B cell (primary cell): ENCODE data around the gene PTGDR. TPM values are rescaled to one million over a fixed set of nuclear protein-coding genes. Genes with fewer than 3 reads are reported as not detected.

ENCODE experiments used
- ATAC-seq: fragments of 200-7000 bp; cut with Tn5 transposase; one replicate; pipeline ENCODE4 v1.10.0; 2021; ENCODE audit warnings: low read depth, mild to moderate bottlenecking, moderate number of reproducible peaks, moderate library complexity
- CTCF ChIA-PET: fragments of 350-600 bp; sonication (Branson Sonifier 250); formaldehyde crosslinking; loops from one replicate; lab custom pipeline; 2021; ENCODE audit warnings: antibody characterized with exemption, inconsistent platforms; lab: Charles Lee
- POLR2A ChIA-PET: fragments of 350-600 bp; sonication (Branson Sonifier 250); formaldehyde crosslinking; loops from one replicate; lab custom pipeline; 2021; ENCODE audit warnings: antibody characterized with exemption; lab: Charles Lee
- DNase-seq: peaks from one replicate; pipeline ENCODE4 v3.0.0; 2013
- H2AFZ ChIP-seq: 2 replicates; pipeline ENCODE4 v1.6.1; 2012; ENCODE audit warnings: mild to moderate bottlenecking, low read depth, low read length; ENCODE audit not compliant: insufficient read depth, poor library complexity, severe bottlenecking
- H3K27ac ChIP-seq, 2 donors: 1 replicate in 1 of 2; 2 replicates in 1 of 2; pipeline ENCODE4 v1.5.1; 2012 to 2013; ENCODE audit warnings: low read length in 2 of 2, mild to moderate bottlenecking in 2 of 2, moderate library complexity in 1 of 2
- H3K27me3 ChIP-seq, 4 experiments: fragments of 200-600 bp in 1 of 4; sonication (generic) in 1 of 4; replicated peaks in 1 of 4; 1 replicate in 2 of 4; 2 replicates in 2 of 4; pipeline versions ENCODE4 v1.6.1 to v1.7.0; 2013 to 2016; ENCODE audit warnings: low read length in 3 of 4, mild to moderate bottlenecking in 2 of 4, mixed read lengths in 1 of 4, moderate library complexity in 1 of 4; ENCODE audit not compliant: insufficient read depth in 4 of 4, control insufficient read depth in 3 of 4; ENCODE audit errors: control extremely low read depth in 1 of 4
- H3K36me3 ChIP-seq, 2 experiments: replicated peaks in 1 of 2; 1 replicate in 1 of 2; 2 replicates in 1 of 2; pipeline versions ENCODE4 v1.6.1 to v1.7.1; 2013; ENCODE audit warnings: low read length in 1 of 2; ENCODE audit not compliant: insufficient read depth in 2 of 2, control insufficient read depth in 1 of 2; ENCODE audit errors: control extremely low read depth in 1 of 2, extremely low read depth in 1 of 2
- H3K4me1 ChIP-seq, 2 donors: fragments of 200-600 bp in 1 of 2; sonication (generic) in 1 of 2; 1 replicate in 1 of 2; 2 replicates in 1 of 2; pipeline versions ENCODE4 v1.5.1 to v1.6.1; 2013 to 2017; ENCODE audit warnings: low read length in 2 of 2; ENCODE audit not compliant: control insufficient read depth in 2 of 2, insufficient read depth in 2 of 2
- H3K4me2 ChIP-seq: replicated peaks from 2 replicates; pipeline ENCODE3; 2012; ENCODE audit warnings: mild to moderate bottlenecking, low read depth, low read length; ENCODE audit not compliant: poor library complexity, severe bottlenecking
- H3K4me3 ChIP-seq, 5 experiments: fragments of 200-600 bp in 1 of 5; sonication (generic) in 1 of 5; 1 replicate in 3 of 5; 2 replicates in 2 of 5; pipeline versions ENCODE4 v1.5.1 to v1.7.0; 2011 to 2016; ENCODE audit warnings: low read length in 4 of 5, mild to moderate bottlenecking in 4 of 5, low read depth in 2 of 5, control low read depth in 1 of 5, moderate library complexity in 1 of 5; ENCODE audit not compliant: insufficient read depth in 1 of 5; ENCODE audit errors: control extremely low read depth in 1 of 5, extremely low read depth in 1 of 5
- H3K79me2 ChIP-seq: fragments of 200-600 bp; sonication (generic); one replicate; pipeline ENCODE4 v1.6.0; 2016; ENCODE audit warnings: low read length; ENCODE audit not compliant: control insufficient read depth, insufficient read depth
- H3K9ac ChIP-seq: fragments of 200-600 bp; sonication (generic); 2 replicates; pipeline ENCODE4 v1.6.1; 2017; ENCODE audit warnings: mild to moderate bottlenecking, low read length, moderate library complexity
- H3K9me3 ChIP-seq, 3 donors: one replicate each; pipeline versions ENCODE4 v1.6.1 to v1.7.1; 2013; ENCODE audit warnings: low read length in 2 of 3; ENCODE audit not compliant: control insufficient read depth in 2 of 3, insufficient read depth in 1 of 3; ENCODE audit errors: control extremely low read depth in 1 of 3
- H4K20me1 ChIP-seq: 2 replicates; pipeline ENCODE4 v1.6.0; 2012; ENCODE audit warnings: mild to moderate bottlenecking, low read length; ENCODE audit not compliant: insufficient read depth, control insufficient read depth, poor library complexity, severe bottlenecking
- H3K27ac Mint-ChIP-seq: one replicate; pipeline ENCODE4 v1.8.0; 2021; ENCODE audit warnings: mixed read lengths
- H3K27me3 Mint-ChIP-seq: one replicate; pipeline ENCODE4 v1.8.0; 2021; ENCODE audit warnings: mixed read lengths
- H3K4me1 Mint-ChIP-seq: one replicate; pipeline ENCODE4 v1.8.0; 2021; ENCODE audit warnings: mixed read lengths
- H3K4me3 Mint-ChIP-seq: one replicate; pipeline ENCODE4 v1.8.0; 2021; ENCODE audit warnings: mixed read lengths
- H3K9me3 Mint-ChIP-seq: one replicate; pipeline ENCODE4 v1.8.0; 2022; ENCODE audit warnings: mixed read lengths; ENCODE audit not compliant: insufficient read depth
- CTCF ChIP-seq: fragments of 200-600 bp; IDR thresholded peaks from one replicate; pipeline ENCODE4 v1.8.0; 2022; ENCODE audit warnings: antibody characterized with exemption, mild to moderate bottlenecking
- EZH2 ChIP-seq: IDR thresholded peaks from 2 replicates; pipeline ENCODE4 v1.6.1; 2012; ENCODE audit warnings: borderline replicate concordance, low read depth, mild to moderate bottlenecking, moderate library complexity, low read length; ENCODE audit not compliant: insufficient read depth, poor library complexity, severe bottlenecking
- WGBS: methylation state at CpG from one replicate; pipeline ENCODE4 v1.1.5; 2013; ENCODE audit warnings: missing lambda C conversion rate; ENCODE audit not compliant: insufficient coverage; 5-methylcytosine and 5-hydroxymethylcytosine counted together
- intact Hi-C: fragments of 100-400 bp; cut with micrococcal nuclease; formaldehyde crosslinking; loops from one replicate; pipeline ENCODE4 v1.10.0; 2022
- polyA plus RNA-seq: library from polyadenylated mRNA; depleted of rRNA; stranded (reverse); fragments of >200 nt; gene quantifications from 2 replicates; pipeline ENCODE4 v1.2.3, GENCODE V29; 2012
- total RNA-seq, 2 donors: library from RNA; stranded (reverse); fragments of 120-200 nt in 1 of 2; gene quantifications; 1 replicate in 1 of 2; 2 replicates in 1 of 2; pipeline versions ENCODE4 v1.2.3 to v1.2.4, GENCODE V29; 2013 to 2022

PTGDR gene
- total and polyA plus RNA-seq, 2 donors (not counting 1 experiment from before 2014, with no cell fraction given) = 0.04 TPM; not detected in 1

- ChIA-PET POLR2A (no interaction called here), CTCF (no interaction called here)
- H3K27me3 ChIP-seq = peaks cover 0 to 32% (median 14%) of the 10 kb centered on the region in 4 experiments
- no peak overlapping the region for H3K9ac ChIP-seq
- DNase-seq (no peak), ATAC-seq (no peak)
- H3K79me2 ChIP-seq = no peaks in the 10 kb centered on the region
- intact Hi-C loops = no loop called here
- no peak overlapping the region for H3K4me3 ChIP-seq
- H3K27me3 Mint-ChIP-seq = peaks cover 33% of the 10 kb centered on the region
- no peaks in the 10 kb centered on the region for H4K20me1 ChIP-seq
- no peak overlapping the region for H2AFZ ChIP-seq
- H3K4me1 Mint-ChIP-seq = peaks cover 31% of the 10 kb centered on the region
- H3K27ac ChIP-seq = no peak overlapping the region
- H3K4me2 ChIP-seq = no peak overlapping the region
- no peak overlapping the region for H3K4me3 Mint-ChIP-seq
- H3K9me3 Mint-ChIP-seq = no peaks in the 10 kb centered on the region
- H3K4me1 ChIP-seq = peaks cover 25 to 32% of the 10 kb centered on the region in 2 donors
- H3K36me3 ChIP-seq = no peaks in the 10 kb centered on the region
- H3K27ac Mint-ChIP-seq = no peak overlapping the region
- TF ChIP-seq EZH2 (no peak), CTCF (no peak)
- H3K9me3 ChIP-seq = peaks cover 0 to 6% (median 0%) of the 10 kb centered on the region in 3 donors
Measured at GRCh38 chr14:52263190-52263589, 4.3 kb upstream of the PTGDR start.

DNA sequence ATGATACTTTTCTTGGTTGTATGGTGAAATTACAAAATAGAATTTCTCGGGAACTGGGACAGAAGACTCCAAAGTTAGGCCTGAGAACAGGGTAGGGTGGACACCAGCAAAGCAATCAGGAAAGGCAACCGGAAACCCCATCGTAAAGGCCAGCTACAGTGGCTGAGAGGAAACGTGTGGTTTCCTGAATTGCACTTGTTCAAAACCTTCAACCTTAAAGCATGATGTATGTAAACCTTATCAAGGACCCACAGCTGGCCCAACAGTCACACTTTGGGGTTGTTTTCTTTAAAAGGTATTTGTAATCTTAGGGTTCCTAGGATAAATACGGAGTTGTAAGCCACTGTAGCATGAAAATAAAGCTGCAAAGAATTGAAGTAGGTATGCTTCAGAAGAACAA, 2.2 kb upstream of the PTGDR start:
- H3K27ac Mint-ChIP-seq = no peak overlapping the region

More for the DNA sequence above, 2.2 kb upstream of the PTGDR start:
- Histone ChIP-seq H3K27me3 (peaks cover 0 to 37% (median 28%) of the 10 kb centered on the region in 4 experiments), H2AFZ (no peak overlapping the region), H3K27ac (no peak overlapping the region), H3K4me2 (no peak overlapping the region), H3K9me3 (peaks cover 0 to 9% (median 0%) of the 10 kb centered on the region in 3 donors), H3K9ac (no peak overlapping the region), H3K4me1 (peaks cover 34 to 43% of the 10 kb centered on the region in 2 donors), H3K36me3 (no peaks in the 10 kb centered on the region), H3K79me2 (no peaks in the 10 kb centered on the region), H3K4me3 (no peak overlapping the region), H4K20me1 (no peaks in the 10 kb centered on the region)
- WGBS = 5% methylated on average over 5 of the region's 5 CpGs
- TF ChIP-seq CTCF (no peak), EZH2 (no peak)
- Mint-ChIP-seq H3K27me3 (peaks cover 48% of the 10 kb centered on the region), H3K4me1 (peaks cover 42% of the 10 kb centered on the region), H3K4me3 (no peak overlapping the region), H3K9me3 (no peaks in the 10 kb centered on the region)
- ATAC-seq (no peak), DNase-seq (no peak)
- intact Hi-C loops = no loop called here
- CTCF ChIA-PET = no interaction called here
- POLR2A ChIA-PET = no interaction called here
